Sciatic nerve (tissue), 2 donors: ENCODE measurements around the gene FOXO3. TPM values are rescaled to one million over a fixed set of nuclear protein-coding genes. Genes with fewer than 3 reads are reported as not detected.
A peak's percentile ranks its signal among the peaks of the same experiment; 100 is the strongest.
"Not testable (repeated sequence)": the region's sequence is repeated elsewhere in the genome, so short reads cannot be mapped to it uniquely, and the experiment has no call there.

Source experiments
- ATAC-seq: fragments of 200-7000 bp; cut with Tn5 transposase; one replicate; pipeline ENCODE4 v1.9.1; 2020; ENCODE audit warnings: mild to moderate bottlenecking, moderate library complexity
- DNase-seq: peaks from one replicate; pipeline ENCODE4 v3.0.0-alpha.2; 2020; ENCODE audit warnings: low spot score
- intact Hi-C: fragments of 100-400 bp; cut with DNase I; formaldehyde crosslinking; loops from one replicate; pipeline ENCODE4 v1.14.2; 2022
- total RNA-seq: library from RNA; stranded (reverse); fragmentation: NEBNext Ultra II Directional; extraction: Animal tissue kit (Norgen Biotek cat#: 25700); gene quantifications from one replicate; pipeline ENCODE4 v1.2.1, GENCODE V29; 2021
- donor health status: DM: no; HTN: no; CAD: no.
- donor health status: DM: no; HTN: no; CAD: no.

The FOXO3 gene
- total RNA-seq, 1 donor from 2014 or later, result 79.1 TPM

GRCh38 chr6:108549741-108550140, 11.0 kb upstream of the FOXO3 start:
- intact Hi-C loops, result loop anchor here (5.0 to 10.0 kb wide), 3 partner anchors 233 to 995 kb away; no protein-coding TSS in a partner anchor
- ATAC-seq (no peak), DNase-seq (no peak)

- DNase-seq (no peak), ATAC-seq (no peak)
- intact Hi-C loops, result loop anchor here (5.0 to 10.0 kb wide), 2 partner anchors 232 to 995 kb away; no protein-coding TSS in a partner anchor
These were observed 10.5 kb upstream of the FOXO3 start for GRCh38 chr6:108550256-108550655.

GRCh38 chr6:108555399-108556052, 5.2 kb upstream of the FOXO3 start:
- ATAC-seq (no peak), DNase-seq (no peak)
- intact Hi-C loops, result loop anchor here (5.0 to 10.0 kb wide), 2 partner anchors 282 to 989 kb away; no protein-coding TSS in a partner anchor

GRCh38 chr6:108556250-108556649, 4.5 kb upstream of the FOXO3 start:
- intact Hi-C loops, result loop anchor here (5.0 to 10.0 kb wide), 2 partner anchors 281 to 989 kb away; no protein-coding TSS in a partner anchor
- no peak for ATAC-seq
- no peak for DNase-seq

- DNase-seq (no peak), ATAC-seq (no peak)
- intact Hi-C loops, result loop anchor here (5.0 to 10.0 kb wide), 2 partner anchors 280 to 988 kb away; no protein-coding TSS in a partner anchor
These were observed 3.7 kb upstream of the FOXO3 start for GRCh38 chr6:108556866-108557493.

GRCh38 chr6:108557494-108558371, 3.0 kb upstream of the FOXO3 start:
- ATAC-seq (peak; percentile 18), DNase-seq (no peak)
- intact Hi-C loops, result loop anchor here (5.0 to 10.0 kb wide), 2 partner anchors 280 to 987 kb away; no protein-coding TSS in a partner anchor

- DNase-seq, result peak; percentile 99
- intact Hi-C loops, result loop anchor here (5.0 to 10.0 kb wide), 2 partner anchors 279 to 986 kb away; no protein-coding TSS in a partner anchor
These were observed 2.2 kb upstream of the FOXO3 start for GRCh38 chr6:108558372-108559096.

GRCh38 chr6:108559097-108559883, 1.4 kb upstream of the FOXO3 start:
- DNase-seq (peak; percentile 96), ATAC-seq (peak; percentile 58)
- intact Hi-C loops, result loop anchor here (5.0 to 10.0 kb wide), 2 partner anchors 278 to 986 kb away; no protein-coding TSS in a partner anchor

More at GRCh38 chr6:108558372-108559096, 2.2 kb upstream of the FOXO3 start:
- ATAC-seq, result peak; percentile 87

- ATAC-seq (peak; percentile 0), DNase-seq (peak; percentile 79)
- intact Hi-C loops, result loop anchor here (5.0 to 10.0 kb wide), 2 partner anchors 277 to 985 kb away; no protein-coding TSS in a partner anchor
These were observed 744 bp upstream of the FOXO3 start for GRCh38 chr6:108559884-108560462.

GRCh38 chr6:108561309-108561647, 561 bp downstream of the FOXO3 start:
- ATAC-seq, intact Hi-C loops, DNase-seq: not testable (repeated sequence)

- intact Hi-C loops, result no loop called here
- peak; percentile 67 for DNase-seq
- no peak for ATAC-seq
These were observed 1.2 kb downstream of the FOXO3 start for GRCh38 chr6:108561742-108562502.

- intact Hi-C loops, result no loop called here
- peak; percentile 79 for DNase-seq
- peak; percentile 38 for ATAC-seq
These were observed 1.8 kb downstream of the FOXO3 start for GRCh38 chr6:108562503-108562993.

GRCh38 chr6:108563292-108563691, 2.6 kb downstream of the FOXO3 start:
- no peak for DNase-seq
- intact Hi-C loops, result loop anchor here (1.0 kb wide), 1 partner anchor 24 kb away; no protein-coding TSS in a partner anchor
- no peak for ATAC-seq

- intact Hi-C loops, result no loop called here
- DNase-seq, result no peak
These were observed 3.5 kb downstream of the FOXO3 start for GRCh38 chr6:108564178-108564577.

GRCh38 chr6:108565091-108565766, 4.5 kb downstream of the FOXO3 start:
- DNase-seq (no peak), ATAC-seq (no peak)
- intact Hi-C loops, result no loop called here

More at GRCh38 chr6:108564178-108564577, 3.5 kb downstream of the FOXO3 start:
- no peak for ATAC-seq

- DNase-seq, result no peak
- ATAC-seq, result peak; percentile 77
- intact Hi-C loops, result no loop called here
These were observed 5.2 kb downstream of the FOXO3 start for GRCh38 chr6:108565893-108566292.
